ENCODE measurements around the gene MPIG6B. TPM values are rescaled to one million over a fixed set of nuclear protein-coding genes. Genes with fewer than 3 reads are reported as not detected.

The MPIG6B gene
- total RNA-seq, 3 donors from 2014 or later (not counting 1 experiment from before 2014, with no cell fraction given) = 9.4 to 19.0 (median 12.8) TPM

DNA sequence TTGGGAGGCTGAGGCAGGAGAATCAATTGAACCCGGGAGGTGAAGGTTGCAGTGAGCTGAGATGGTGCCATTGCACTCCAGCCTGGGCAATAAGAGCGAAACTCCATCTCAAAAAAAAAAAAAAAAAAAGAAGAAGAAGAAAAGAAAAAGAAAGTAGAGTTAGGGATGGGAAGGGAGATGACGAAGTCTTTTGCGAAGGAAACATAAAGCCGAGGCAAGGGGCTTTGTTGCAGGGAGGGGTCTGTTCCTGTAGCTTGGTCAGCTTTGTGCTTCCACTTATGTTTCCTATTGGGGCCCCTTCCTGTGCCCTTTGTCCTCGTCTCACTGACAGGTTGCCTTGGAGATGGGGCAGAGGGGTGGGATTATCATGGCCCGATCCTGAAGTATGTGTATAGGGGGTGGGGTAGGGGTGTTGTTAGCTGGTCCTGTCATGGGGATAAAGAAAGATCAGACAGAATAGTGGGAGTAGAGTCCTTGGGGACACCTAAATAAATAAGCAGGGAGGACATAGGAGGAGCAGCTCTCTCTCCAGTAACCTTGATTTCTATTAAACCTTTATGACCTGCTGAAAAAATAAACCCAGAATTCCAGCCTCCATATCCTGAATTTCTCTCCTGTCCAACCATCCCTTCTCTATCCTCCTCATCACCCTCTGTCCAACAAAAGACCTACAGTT, 14.3 kb downstream of the MPIG6B start:
- intact Hi-C loops (cut with micrococcal nuclease) = loop anchor here (5.0 to 10.0 kb wide), 4 partner anchors 55 to 193 kb away; partner anchors contain the start of genes ATP6V1G2, BAG6, DDX39B and LY6G5C
- 10% methylated on average over 7 of the region's 7 CpGs for WGBS (ENCODE audit: insufficient coverage)
- H3K27me3 ChIP-seq (ENCODE audit: control insufficient read depth, insufficient read depth, low read length) = no peaks in the 10 kb centered on the region
- no peaks in the 10 kb centered on the region for H3K36me3 Mint-ChIP-seq
- peaks cover 18% of the 10 kb centered on the region for H3K36me3 ChIP-seq (ENCODE audit: control insufficient read depth, insufficient read depth, low read length)
- DNase-seq (peak in 1 of 2 donors; percentile 40), ATAC-seq (no peak)
- peak overlapping the region; percentile 97 for H3K4me3 Mint-ChIP-seq
- H3K4me1 ChIP-seq (ENCODE audit: control insufficient read depth, insufficient read depth, low read length) = peaks cover 63% of the 10 kb centered on the region
- H3K4me1 Mint-ChIP-seq = peaks cover 70 to 88% of the 10 kb centered on the region in 2 donors
- no peaks in the 10 kb centered on the region for H3K9me3 ChIP-seq (ENCODE audit: control insufficient read depth, insufficient read depth, low read length)
- peak overlapping the region; percentile 83 for H3K27ac ChIP-seq (ENCODE audit: low read length)
- no peaks in the 10 kb centered on the region for H3K9me3 Mint-ChIP-seq
- TF ChIP-seq CTCF (IDR thresholded peaks at IDR 0.05) = no peak
- H3K4me3 ChIP-seq (ENCODE audit: low read length) = no peak overlapping the region
- H3K27ac Mint-ChIP-seq = peak overlapping the region; percentile 91 to 99
- H3K27me3 Mint-ChIP-seq (ENCODE audit: low read depth in 2 of 2) = no peaks in the 10 kb centered on the region

- peaks cover 66 to 85% of the 10 kb centered on the region in 2 donors for H3K4me1 Mint-ChIP-seq
- Histone ChIP-seq H3K27ac (ENCODE audit: low read length) (peak overlapping the region; percentile 83), H3K36me3 (ENCODE audit: control insufficient read depth, insufficient read depth, low read length) (peaks cover 11% of the 10 kb centered on the region), H3K4me3 (ENCODE audit: low read length) (peak overlapping the region; percentile 17), H3K27me3 (ENCODE audit: control insufficient read depth, insufficient read depth, low read length) (no peaks in the 10 kb centered on the region), H3K4me1 (ENCODE audit: control insufficient read depth, insufficient read depth, low read length) (peaks cover 59% of the 10 kb centered on the region), H3K9me3 (ENCODE audit: control insufficient read depth, insufficient read depth, low read length) (no peaks in the 10 kb centered on the region)
- intact Hi-C loops (cut with micrococcal nuclease) = loop anchor here (1.0 to 10.0 kb wide), 7 partner anchors 35 to 193 kb away; partner anchors contain the start of genes ABHD16A, ATP6V1G2, BAG6 and DDX39B
- ATAC-seq (peak; percentile 21 to 40 (median 40)), DNase-seq (peak; percentile 58 to 92)
- peak overlapping the region; percentile 91 to 99 for H3K27ac Mint-ChIP-seq
- no peaks in the 10 kb centered on the region for H3K9me3 Mint-ChIP-seq
- H3K36me3 Mint-ChIP-seq = no peaks in the 10 kb centered on the region
- H3K27me3 Mint-ChIP-seq (ENCODE audit: low read depth in 2 of 2) = no peaks in the 10 kb centered on the region
- H3K4me3 Mint-ChIP-seq = peak overlapping the region; percentile 97
- 2% methylated on average over 4 of the region's 6 CpGs for WGBS (ENCODE audit: insufficient coverage)
- no peak for TF ChIP-seq CTCF (IDR thresholded peaks at IDR 0.05)
These were observed 15.1 kb downstream of the MPIG6B start for GRCh38 chr6:31737991-31738979.

DNA sequence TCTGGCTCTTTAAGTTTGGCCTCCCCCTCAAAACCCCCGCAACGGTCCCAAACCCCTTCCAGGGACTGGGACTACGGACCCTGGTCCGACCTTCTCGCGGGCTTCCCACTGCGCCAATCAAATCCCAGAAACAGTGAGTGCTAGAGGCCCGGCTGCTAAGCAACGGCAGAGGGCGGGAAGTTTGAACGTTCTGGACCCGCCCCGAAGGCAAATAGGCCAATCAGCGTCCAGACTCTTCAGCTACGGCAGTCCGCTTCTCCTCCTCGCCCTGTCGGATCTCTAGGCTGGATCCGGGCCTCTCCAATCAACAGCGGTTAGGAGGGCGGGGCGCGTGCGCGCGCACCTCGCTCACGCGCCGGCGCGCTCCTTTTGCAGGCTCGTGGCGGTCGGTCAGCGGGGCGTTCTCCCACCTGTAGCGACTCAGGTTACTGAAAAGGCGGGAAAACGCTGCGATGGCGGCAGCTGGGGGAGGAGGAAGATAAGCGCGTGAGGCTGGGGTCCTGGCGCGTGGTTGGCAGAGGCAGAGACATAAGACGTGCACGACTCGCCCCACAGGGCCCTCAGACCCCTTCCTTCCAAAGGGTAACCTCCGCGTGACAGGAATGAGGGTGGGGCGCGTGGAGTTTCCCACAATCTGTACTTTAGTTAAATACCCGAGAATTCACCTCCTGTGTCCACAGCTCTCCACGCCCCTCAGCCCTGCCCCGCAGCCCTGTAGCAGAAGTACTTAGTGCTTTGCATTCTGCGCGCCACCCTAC, 16.6 kb downstream of the MPIG6B start, which contains the start of gene MSH5:
Gene MSH5, plus strand, starts transcription at position 367 of the 758 bp plus-strand sequence. CDS start 462 bp downstream, outside the sequence.
- no peaks in the 10 kb centered on the region for H3K9me3 Mint-ChIP-seq
- peaks cover 44% of the 10 kb centered on the region for H3K4me1 ChIP-seq (ENCODE audit: control insufficient read depth, insufficient read depth, low read length)
- no peak for TF ChIP-seq CTCF (IDR thresholded peaks at IDR 0.05)
- H3K9me3 ChIP-seq (ENCODE audit: control insufficient read depth, insufficient read depth, low read length) = no peaks in the 10 kb centered on the region
- DNase-seq = peak; percentile 95 to 97
- no peaks in the 10 kb centered on the region for H3K27me3 Mint-ChIP-seq (ENCODE audit: low read depth in 2 of 2)
- H3K27me3 ChIP-seq (ENCODE audit: control insufficient read depth, insufficient read depth, low read length) = no peaks in the 10 kb centered on the region
- no peaks in the 10 kb centered on the region for H3K36me3 Mint-ChIP-seq
- peak within 1 kb of the TSS; percentile 97 for H3K4me3 Mint-ChIP-seq
- peak within 1 kb of the TSS; percentile 83 for H3K27ac ChIP-seq (ENCODE audit: low read length)
- peak; percentile 74 to 95 (median 89) for ATAC-seq
- peak within 1 kb of the TSS; percentile 66 for H3K4me3 ChIP-seq (ENCODE audit: low read length)
- intact Hi-C loops (cut with micrococcal nuclease) = loop anchor here (2.0 to 10.0 kb wide), 6 partner anchors 58 to 195 kb away; partner anchors contain the start of genes ATP6V1G2, BAG6, DDX39B and GPANK1
- H3K36me3 ChIP-seq (ENCODE audit: control insufficient read depth, insufficient read depth, low read length) = no peaks in the 10 kb centered on the region
- peak within 1 kb of the TSS; percentile 91 to 99 for H3K27ac Mint-ChIP-seq
- H3K4me1 Mint-ChIP-seq = peaks cover 60 to 71% of the 10 kb centered on the region in 2 donors
- 0% methylated on average over 58 of the region's 58 CpGs for WGBS (ENCODE audit: insufficient coverage)

All from natural killer cell (primary cell).